NCI-H446 treated with DMSO at 0.1 percent for 48 hours (cell line): ENCODE results near the gene ZNF564.
A peak's percentile ranks its signal among the peaks of the same experiment; 100 is the strongest.
"Not testable (repeated sequence)": the region's sequence is repeated elsewhere in the genome, so short reads cannot be mapped to it uniquely, and the experiment has no call there.

Experiments
- DNase-seq: peaks from one replicate; lab custom pipeline; 2025; lab: John Stamatoyannopoulos, UW

Gene ZNF564

DNA sequence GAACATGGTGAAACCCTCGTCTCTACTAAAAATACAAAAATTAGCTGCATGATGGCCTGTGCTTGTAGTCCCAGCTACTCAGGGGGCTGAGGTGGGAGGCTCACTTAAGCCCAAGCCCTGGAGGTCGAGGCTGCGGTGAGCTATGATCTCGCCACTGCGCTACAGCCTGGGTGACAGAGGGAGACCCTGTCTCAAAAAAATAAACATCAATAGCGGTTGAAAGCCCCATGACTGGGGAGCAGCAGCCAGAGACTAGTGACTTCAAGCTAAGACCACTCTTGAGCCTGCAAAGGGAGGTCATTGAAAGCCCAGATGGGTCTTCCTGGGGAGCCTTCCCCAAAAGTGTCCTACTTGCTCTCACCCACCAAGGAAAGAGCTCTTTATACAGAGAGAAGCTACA is 54.8 kb downstream of the ZNF564 start:
- DNase-seq: no peak

DNA sequence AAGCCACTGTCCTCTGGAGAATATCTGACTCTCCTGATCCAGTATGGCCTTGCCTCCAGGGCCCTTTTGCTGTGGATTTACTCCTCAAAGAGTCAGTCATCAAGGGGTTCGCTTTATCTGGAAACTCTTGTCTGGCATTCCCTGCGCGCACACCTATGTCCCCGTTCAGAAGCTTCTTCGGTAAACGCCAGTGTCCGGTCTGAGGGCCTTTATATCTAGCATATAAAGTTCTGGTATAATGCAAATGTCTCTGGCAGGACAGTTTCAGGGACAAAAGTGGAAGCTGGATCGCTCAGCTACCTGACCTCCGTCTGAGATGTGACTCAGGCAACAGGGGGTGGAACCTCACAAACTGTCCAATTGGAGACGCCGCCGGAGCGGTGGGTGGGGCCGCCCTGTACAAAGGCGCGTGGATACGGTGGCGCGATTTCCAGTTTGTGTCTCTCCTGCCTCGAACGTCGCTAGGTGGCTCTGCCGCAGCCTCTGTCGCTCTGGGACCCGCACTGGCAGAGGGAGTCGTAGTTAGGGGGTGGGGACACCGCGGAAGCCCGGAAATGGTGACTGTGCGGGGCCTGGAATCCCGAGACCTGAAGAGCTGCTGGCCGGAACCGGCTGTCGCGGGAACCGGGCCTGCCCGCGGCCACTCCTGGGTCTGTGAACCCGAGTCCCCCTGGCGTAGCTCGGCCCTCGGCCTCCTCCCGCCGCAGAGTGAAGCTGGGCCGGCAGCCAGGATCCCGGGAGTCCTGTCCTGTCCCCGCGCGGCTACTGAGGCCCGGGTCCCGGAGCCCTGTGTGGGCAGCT is 56.1 kb downstream of the ZNF564 start:
- DNase-seq: no peak

DNA sequence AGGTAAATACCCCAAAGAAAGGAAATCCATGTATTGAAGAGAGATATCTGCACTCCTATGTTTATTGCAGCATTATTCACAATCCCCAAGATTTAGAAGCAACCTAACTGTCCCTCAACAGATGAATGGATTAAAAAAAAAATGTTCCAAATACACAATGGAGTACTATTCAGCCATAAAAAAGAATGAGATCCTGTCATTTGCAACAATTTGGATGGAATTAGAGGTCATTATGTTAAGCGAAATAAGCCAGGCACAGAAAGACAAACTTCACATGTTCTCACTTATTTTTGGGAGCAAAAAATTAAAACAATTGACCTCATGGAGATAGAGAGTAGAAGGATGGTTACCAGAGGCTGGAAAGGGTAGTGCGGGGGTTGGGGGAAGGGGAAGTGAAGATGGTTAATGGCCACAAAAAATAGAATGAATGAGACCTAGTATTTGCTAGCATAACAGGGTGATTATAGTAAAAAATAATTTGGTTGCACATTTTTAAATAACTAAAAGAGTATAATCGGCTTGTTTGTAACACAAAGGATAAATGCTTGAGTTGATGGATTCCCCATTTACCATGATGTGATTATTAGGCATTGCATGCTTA is 56.9 kb downstream of the ZNF564 start:
- no peak for DNase-seq

DNA sequence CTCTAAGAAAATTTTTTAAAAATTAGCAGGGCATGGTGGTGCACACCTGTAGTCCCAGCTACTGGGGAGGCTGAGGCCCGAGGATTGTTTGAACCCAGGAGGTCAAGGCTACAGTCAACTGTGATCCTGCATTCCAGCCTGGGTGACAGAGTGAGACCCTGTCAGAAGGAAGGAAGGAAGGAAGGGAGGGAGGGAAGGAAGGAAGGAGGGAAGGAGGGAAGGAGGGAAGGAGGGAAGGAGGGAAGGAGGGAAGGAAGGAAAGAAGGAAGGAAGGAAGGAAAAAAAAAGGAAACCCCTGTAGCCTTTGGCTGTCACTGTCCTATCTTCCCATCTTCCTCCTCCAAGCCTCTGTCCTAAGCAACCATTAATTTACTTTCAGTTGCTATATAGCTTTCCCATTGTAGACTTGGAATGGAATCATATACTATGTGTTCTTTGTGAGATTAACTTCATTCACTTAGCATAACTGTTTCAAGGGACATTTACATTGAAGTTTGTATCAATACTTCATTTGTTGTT is 65.0 kb downstream of the ZNF564 start:
- not testable (repeated sequence) for DNase-seq

DNA sequence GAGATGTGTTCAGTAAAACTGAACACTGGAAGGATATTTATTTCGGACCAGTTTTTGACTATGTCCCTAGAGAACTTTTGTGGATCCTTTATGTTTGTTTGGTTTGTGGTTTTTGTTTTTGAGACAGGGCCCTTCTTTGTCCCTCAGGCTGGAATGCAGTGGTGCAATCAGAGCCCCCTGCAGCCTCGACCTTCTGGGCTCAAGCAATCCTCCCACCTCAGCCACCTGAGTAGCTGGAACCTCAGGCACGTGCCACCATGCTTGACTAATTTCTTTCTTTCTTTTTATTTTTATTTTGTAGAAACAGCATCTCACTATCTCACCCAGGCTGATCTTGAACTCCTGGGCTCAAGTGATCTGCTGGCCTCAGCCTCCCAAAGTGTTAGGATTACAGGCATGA is 65.7 kb downstream of the ZNF564 start:
- DNase-seq: no peak

DNA sequence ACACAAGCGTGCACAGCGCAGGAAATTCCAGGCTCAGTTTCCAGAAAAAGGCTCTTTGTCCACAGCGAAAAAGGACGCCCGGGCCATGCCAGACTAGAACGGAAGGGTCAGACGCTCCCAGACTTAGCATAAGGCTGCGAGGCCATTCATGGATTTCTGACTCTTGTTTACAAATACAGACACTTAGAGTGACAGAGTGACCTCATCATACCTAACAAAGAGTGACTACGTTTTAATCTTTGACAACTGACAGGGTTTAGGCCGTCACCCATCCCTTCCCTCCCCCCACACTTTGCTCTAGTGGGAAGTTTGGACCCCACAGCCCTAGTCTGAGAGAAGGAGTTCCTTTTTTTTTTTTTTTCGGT is 66.2 kb downstream of the ZNF564 start:
- no peak for DNase-seq

DNA sequence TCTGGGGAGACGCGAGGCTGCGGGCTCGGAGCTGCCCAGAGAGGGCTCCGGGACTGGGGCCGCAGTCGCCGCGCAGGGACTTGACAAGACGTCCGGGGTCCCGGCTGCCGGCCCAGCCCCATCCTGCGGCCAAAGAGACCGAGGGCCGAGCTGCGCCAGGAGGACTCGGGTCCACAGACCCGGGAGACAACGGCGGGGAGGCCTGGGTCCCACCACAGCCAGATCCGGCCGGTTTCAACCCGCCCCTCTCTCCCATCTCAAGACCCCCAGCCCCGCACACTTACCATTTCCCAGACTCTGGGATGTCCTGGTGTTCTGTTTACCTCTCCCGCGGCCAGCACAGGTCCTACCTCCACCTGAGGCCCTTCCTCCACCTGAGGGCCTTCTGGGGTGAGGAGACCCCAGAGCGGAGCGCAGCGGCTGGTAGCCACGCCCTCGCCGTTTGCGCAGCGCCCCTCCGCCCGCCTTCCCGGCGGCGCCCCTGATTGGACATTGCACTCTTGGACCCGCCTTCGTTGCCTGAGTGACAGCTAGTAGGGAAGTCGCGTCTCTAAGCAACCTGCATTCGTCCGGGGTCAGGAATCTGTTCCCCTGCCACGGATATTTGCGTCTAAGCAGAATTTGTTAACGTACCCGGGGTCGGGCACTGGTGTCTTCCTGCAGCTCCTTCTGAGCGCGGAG is 66.8 kb downstream of the ZNF564 start, which contains the start of gene ZNF709:
ZNF709 (minus strand) TSS at position 446 of the 681 bp plus-strand sequence; CDS start at position 287, 159 bp downstream.
- DNase-seq: peak; percentile 63

DNA sequence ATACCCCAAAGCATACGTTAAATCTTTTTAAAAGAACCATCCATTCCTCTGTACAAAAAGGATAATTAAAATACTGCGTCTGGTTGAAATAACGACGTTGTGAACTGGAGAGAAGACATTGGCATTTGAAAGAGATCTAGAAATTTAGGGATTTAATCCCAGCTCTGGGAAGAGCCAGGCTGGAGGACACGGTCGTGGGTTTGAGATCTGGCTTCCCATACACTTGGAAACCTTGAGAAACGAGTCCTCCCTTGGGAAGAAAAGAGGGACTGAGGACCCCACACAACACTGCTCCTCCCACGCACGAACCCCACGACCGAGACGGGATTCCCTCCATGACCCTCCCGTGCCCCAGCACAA is 67.3 kb downstream of the ZNF564 start:
- no peak for DNase-seq

DNA sequence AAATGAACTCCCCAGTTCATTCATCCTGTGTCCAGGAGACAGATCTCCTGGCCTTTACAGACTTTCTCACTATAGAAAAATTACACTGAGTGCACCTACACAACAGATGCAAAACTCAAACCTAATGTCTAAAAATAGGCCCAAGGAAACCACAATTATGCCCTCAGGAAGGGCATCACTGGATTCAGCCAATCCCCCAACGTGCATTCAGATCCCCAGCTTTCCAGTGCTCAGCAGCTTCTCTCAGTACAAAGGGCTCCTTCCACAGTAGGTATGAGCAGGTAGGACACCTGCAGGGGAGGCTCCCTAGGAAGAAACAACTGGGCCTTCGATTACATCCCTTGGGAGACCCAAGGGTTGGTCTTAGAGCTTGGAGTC is 68.8 kb downstream of the ZNF564 start:
- no peak for DNase-seq

DNA sequence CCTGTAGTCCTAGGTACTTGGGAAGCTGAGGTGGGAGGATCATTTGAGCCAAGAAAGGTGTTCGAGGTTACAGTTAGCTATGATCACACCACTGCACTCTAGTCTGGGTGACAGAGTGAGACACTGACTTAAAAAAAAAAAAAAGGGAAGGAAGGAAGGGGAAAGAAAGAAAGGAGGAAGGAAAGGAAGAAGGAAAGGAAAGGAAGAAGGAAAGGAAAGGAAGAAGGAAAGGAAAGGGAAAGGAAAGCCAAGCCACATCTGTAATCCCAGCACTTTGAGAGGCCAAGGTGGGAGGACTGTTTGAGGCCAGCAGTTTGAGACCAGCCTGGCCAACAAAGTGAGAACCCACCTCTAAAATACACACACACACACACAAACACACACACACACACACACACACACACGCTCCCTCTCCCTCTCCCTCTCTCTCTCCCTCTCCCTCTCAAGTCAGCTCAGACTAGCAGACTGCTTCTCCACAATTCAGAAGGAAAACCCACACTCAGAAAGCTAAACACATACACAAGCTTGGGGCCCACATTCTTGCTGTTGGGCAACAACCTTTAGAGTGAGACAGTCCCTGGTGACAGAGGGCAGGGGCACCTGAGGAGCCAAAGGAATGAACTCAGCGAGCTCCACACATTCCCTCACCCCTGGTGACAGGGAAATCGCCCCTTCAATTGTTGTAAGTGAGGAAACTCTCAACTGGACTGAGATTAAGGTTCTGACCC is 69.3 kb downstream of the ZNF564 start:
- DNase-seq: no peak

DNA sequence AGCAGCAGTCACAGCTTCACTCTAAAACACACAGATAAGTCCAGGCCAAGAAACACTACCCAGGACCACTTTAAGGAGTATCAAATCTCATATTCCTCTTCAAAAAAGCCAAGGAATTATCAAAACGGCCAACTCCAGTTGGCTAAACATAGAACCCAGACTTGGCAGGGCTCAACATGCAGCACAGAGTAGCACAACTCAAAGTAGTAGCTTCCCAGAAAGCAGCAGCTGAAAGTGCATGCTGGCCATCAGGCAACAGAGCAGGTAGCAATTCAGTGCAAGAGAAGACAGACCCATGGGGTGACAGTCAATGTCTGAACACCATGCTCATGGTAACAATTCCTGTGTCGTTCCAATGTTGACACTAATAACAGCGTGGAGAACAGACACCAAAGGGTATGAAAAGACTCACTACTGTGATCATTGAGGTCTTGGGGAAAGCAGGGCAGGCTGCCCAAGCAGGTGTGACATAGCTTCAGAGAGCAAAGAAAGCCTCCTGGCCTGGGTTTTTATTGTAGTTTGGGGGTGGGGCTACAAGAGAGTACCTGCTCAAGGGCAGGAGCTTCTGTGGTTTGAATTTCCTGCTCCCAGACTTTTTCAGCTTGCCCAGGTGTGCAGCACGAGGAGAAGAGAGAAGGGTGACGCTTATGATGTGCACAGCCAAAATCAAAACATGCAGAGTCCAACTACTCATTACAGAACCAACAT is 72.9 kb downstream of the ZNF564 start:
- DNase-seq: no peak
